Naive thymus-derived CD4-positive, alpha-beta T cell (primary cell): ENCODE results near the gene ACOX3. TPM values are rescaled to one million over a fixed set of nuclear protein-coding genes. Genes with fewer than 3 reads are reported as not detected.

Source experiments
- ATAC-seq: fragments of 150-1000 bp; cut with Tn5 transposase; 2 replicates; pipeline ENCODE4 v1.10.0; 2021; ENCODE audit warnings: mild to moderate bottlenecking, moderate library complexity
- CTCF ChIA-PET: fragments of 350-600 bp; sonication (Branson Sonifier 250); formaldehyde crosslinking; loops from one replicate; lab custom pipeline; 2021; ENCODE audit warnings: antibody characterized with exemption; lab: Charles Lee
- POLR2A ChIA-PET: fragments of 350-600 bp; sonication (Branson Sonifier 250); formaldehyde crosslinking; loops from one replicate; lab custom pipeline; 2021; ENCODE audit warnings: antibody characterized with exemption, inconsistent platforms; lab: Charles Lee
- DNase-seq, 9 donors: peaks; one replicate each; pipeline versions ENCODE4 v3.0.0 to v3.0.0-alpha.2; 2020 to 2022; ENCODE audit warnings: mixed read lengths in 1 of 9
- H3K27ac ChIP-seq: one replicate; pipeline ENCODE4 v1.7.0; 2013; ENCODE audit warnings: mild to moderate bottlenecking, low read depth, low read length, moderate library complexity
- H3K27me3 ChIP-seq, 2 donors: one replicate each; pipeline ENCODE4 v1.7.0; 2013; ENCODE audit warnings: low read length in 2 of 2, mild to moderate bottlenecking in 2 of 2, moderate library complexity in 2 of 2; ENCODE audit not compliant: control insufficient read depth in 2 of 2, insufficient read depth in 2 of 2
- H3K36me3 ChIP-seq, 3 experiments: 1 replicate in 2 of 3; 2 replicates in 1 of 3; pipeline ENCODE4 v1.7.0; 2013; ENCODE audit warnings: low read length in 3 of 3, mild to moderate bottlenecking in 3 of 3, moderate library complexity in 1 of 3; ENCODE audit not compliant: insufficient read depth in 3 of 3, control insufficient read depth in 2 of 3
- H3K4me1 ChIP-seq, 2 donors: one replicate each; pipeline ENCODE4 v1.7.0; 2013; ENCODE audit warnings: low read length in 2 of 2, mild to moderate bottlenecking in 2 of 2, moderate library complexity in 1 of 2; ENCODE audit not compliant: control insufficient read depth in 2 of 2, insufficient read depth in 2 of 2
- H3K4me3 ChIP-seq: 2 replicates; pipeline ENCODE4 v1.7.0; 2013; ENCODE audit warnings: mild to moderate bottlenecking, low read length
- H3K9me3 ChIP-seq, 3 experiments: 1 replicate in 2 of 3; 2 replicates in 1 of 3; pipeline ENCODE4 v1.7.0; 2013; ENCODE audit warnings: low read length in 3 of 3; ENCODE audit not compliant: control insufficient read depth in 2 of 3
- H3K27ac Mint-ChIP-seq, 9 donors: one replicate each; pipeline ENCODE4 v1.8.0; 2020 to 2022; ENCODE audit warnings: mixed read lengths in 9 of 9, mild to moderate bottlenecking in 8 of 9, moderate library complexity in 5 of 9, inconsistent platforms in 2 of 9
- H3K27me3 Mint-ChIP-seq, 5 donors: one replicate each; pipeline ENCODE4 v1.8.0; 2021 to 2022; ENCODE audit warnings: mixed read lengths in 5 of 5, mild to moderate bottlenecking in 1 of 5
- H3K36me3 Mint-ChIP-seq, 5 donors: one replicate each; pipeline ENCODE4 v1.8.0; 2020 to 2022; ENCODE audit warnings: mixed read lengths in 5 of 5, mild to moderate bottlenecking in 3 of 5, inconsistent platforms in 1 of 5
- H3K4me1 Mint-ChIP-seq, 7 donors: one replicate each; pipeline ENCODE4 v1.8.0; 2020 to 2022; ENCODE audit warnings: mixed read lengths in 7 of 7, mild to moderate bottlenecking in 3 of 7, inconsistent platforms in 1 of 7
- H3K4me3 Mint-ChIP-seq, 10 donors: one replicate each; pipeline ENCODE4 v1.8.0; 2020 to 2022; ENCODE audit warnings: mild to moderate bottlenecking in 10 of 10, mixed read lengths in 10 of 10, moderate library complexity in 6 of 10, inconsistent platforms in 2 of 10
- H3K9me3 Mint-ChIP-seq, 11 donors: one replicate each; pipeline ENCODE4 v1.8.0; 2020 to 2022; ENCODE audit warnings: mixed read lengths in 11 of 11, mild to moderate bottlenecking in 4 of 11, inconsistent platforms in 1 of 11, moderate library complexity in 1 of 11
- intact Hi-C, 2 donors: fragments of 100-400 bp; cut with micrococcal nuclease; formaldehyde crosslinking; loops; one replicate each; pipeline ENCODE4 v1.15.1; 2023
- polyA plus RNA-seq, 2 donors: library from polyadenylated mRNA; unstranded; fragments of 300-500 nt; fragmentation: Illumina TruSeq; gene quantifications; one replicate each; pipeline ENCODE4 v1.2.3, GENCODE V29; 2021
- total RNA-seq, 6 experiments: library from RNA in 5 of 6; stranded (reverse) in 5 of 6; gene quantifications; 1 replicate in 5 of 6; 2 replicates in 1 of 6; pipeline ENCODE4 v1.2.3 and lab custom pipeline; 2021 to 2026

ACOX3 gene
- total and polyA plus RNA-seq, 7 experiments from 2014 or later, result 10.9 to 20.5 (median 16.1) TPM

DNA sequence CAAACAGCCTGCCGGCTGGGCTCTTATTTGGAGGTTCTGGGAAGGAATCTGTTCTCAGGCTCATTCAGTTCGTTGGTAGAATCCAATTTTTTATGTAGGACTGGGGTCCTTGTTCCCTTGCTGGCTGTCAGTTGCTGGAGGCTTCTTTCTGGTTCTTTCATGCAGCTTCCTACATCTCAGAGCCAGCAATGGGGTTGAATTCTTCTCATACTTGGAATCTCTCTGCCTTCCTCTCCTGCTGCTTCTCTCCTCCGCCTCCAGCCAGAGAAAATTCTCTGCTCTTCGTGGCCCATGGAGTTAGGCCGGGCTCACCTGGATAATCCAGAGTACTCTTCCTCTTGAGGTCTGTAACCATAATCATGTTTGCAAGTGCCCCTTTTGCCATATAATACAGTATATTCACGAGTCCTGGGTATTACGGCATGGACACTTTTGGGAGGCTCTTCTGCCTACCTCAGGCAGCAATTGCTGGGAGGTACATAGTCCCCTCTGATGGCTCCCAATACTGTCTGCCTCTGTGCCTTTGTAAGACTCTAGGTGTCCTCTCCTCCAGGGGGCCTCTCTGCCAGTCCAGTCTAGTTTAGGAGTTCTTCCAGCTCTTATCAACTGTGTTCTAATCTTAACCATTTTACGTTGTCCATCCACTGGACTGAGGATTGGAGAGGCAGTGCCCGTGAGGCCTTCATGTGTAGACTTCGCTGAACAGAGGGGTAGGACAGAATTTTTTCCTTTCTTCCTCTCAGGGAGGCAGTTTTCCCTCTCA is 2.3 kb upstream of the ACOX3 start:
- Mint-ChIP-seq H3K9me3 (peaks cover 0 to 9% (median 0%) of the 10 kb centered on the region in 11 donors), H3K27ac (peak overlapping the region in 8 of 9 donors; percentile 5 to 79 (median 28)), H3K36me3 (peaks cover 0 to 10% (median 4%) of the 10 kb centered on the region in 5 donors), H3K4me1 (peaks cover 49 to 76% (median 64%) of the 10 kb centered on the region in 7 donors), H3K4me3 (peak overlapping the region; percentile 66 to 100 (median 92)), H3K27me3 (peaks cover 0 to 2% (median 0%) of the 10 kb centered on the region in 5 donors)
- DNase-seq, result no peak
- Histone ChIP-seq H3K36me3 (peaks cover 0 to 20% (median 3%) of the 10 kb centered on the region in 3 experiments), H3K9me3 (no peaks in the 10 kb centered on the region), H3K27ac (no peak overlapping the region), H3K27me3 (no peaks in the 10 kb centered on the region), H3K4me3 (no peak overlapping the region), H3K4me1 (peaks cover 24 to 29% of the 10 kb centered on the region in 2 donors)
- ATAC-seq, result no peak
- intact Hi-C loops, result loop anchor here in 1 of 2 donors (10.0 kb wide), 1 partner anchor 688 kb away; no protein-coding TSS in a partner anchor
- ChIA-PET CTCF (no interaction called here), POLR2A (no interaction called here)

DNA sequence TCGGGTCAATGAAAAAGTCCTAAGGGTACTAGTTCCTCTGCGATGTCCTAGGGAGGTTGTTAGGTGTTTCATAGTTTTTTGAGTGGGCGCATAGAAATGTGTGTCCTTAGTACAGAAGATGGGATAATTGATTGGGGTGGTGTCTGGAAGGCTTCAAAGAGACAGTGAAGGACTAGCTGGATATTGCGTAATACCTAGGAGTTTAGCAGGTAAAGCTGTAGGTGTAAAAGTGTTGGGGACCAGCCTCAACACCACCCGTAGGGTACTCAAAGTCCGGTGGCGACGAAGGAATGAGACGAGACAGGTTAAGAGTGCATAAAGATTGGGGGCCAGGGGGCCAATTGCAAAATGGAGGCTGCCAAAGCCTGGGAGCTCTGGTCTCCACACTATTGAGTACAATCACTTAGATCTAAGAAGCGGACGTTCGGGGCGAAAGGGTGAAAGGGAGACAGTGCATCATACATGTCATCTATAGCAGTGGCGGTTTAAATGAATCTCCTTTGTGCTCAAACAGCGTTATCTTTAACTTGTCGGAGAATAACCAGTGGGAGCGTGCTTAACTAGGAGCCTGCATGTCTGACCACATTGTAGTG is 1.1 kb upstream of the ACOX3 start:
- peaks cover 0 to 13% (median 3%) of the 10 kb centered on the region in 3 experiments for H3K36me3 ChIP-seq
- no peak for DNase-seq
- peaks cover 56 to 84% (median 74%) of the 10 kb centered on the region in 7 donors for H3K4me1 Mint-ChIP-seq
- ChIA-PET CTCF (no interaction called here), POLR2A (no interaction called here)
- intact Hi-C loops, result loop anchor here (2.0 to 10.0 kb wide), 4 partner anchors 687 to 1675 kb away; partner anchors contain the start of genes KIAA0232 (in 1 of the 2) and WDR1 (in 1 of the 2)
- peaks cover 24 to 29% of the 10 kb centered on the region in 2 donors for H3K4me1 ChIP-seq
- peak overlapping the region; percentile 89 for H3K27ac ChIP-seq
- H3K27me3 Mint-ChIP-seq, result peaks cover 0 to 2% (median 0%) of the 10 kb centered on the region in 5 donors
- peak overlapping the region; percentile 92 for H3K4me3 ChIP-seq
- H3K9me3 Mint-ChIP-seq, result peaks cover 0 to 9% (median 0%) of the 10 kb centered on the region in 11 donors
- ATAC-seq, result no peak
- H3K36me3 Mint-ChIP-seq, result peaks cover 0 to 10% (median 6%) of the 10 kb centered on the region in 5 donors
- H3K27ac Mint-ChIP-seq, result peak overlapping the region in 8 of 9 donors; percentile 29 to 88 (median 67)
- no peaks in the 10 kb centered on the region for H3K27me3 ChIP-seq
- H3K4me3 Mint-ChIP-seq, result peak overlapping the region; percentile 79 to 100 (median 94)
- H3K9me3 ChIP-seq, result no peaks in the 10 kb centered on the region

DNA sequence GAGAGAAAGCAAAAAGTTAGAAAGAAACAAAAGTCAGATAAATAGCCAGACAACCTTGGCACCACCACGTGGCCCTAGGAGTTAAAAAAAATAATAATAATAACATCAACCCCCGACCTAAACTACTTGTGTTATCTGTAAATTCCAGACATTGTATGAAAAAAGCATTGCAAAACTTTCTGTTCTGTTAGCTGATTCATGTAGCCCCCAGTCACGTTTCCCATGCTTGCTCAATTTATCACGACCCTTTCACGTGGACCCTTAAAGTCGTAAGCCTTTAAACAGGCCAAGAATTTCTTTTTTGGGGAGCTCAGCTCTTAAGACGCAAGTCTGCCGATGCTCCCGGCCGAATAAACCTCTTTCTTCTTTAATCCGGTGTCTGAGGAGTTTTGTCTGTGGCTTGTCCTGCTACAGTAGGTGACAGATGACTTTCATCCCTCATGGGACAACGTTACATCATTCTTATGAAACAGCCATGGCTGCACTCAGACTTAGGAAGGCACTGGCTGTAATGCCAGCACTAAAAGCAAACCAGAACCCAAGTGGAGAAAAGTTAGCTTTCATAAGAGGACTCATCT is 520 bp downstream of the ACOX3 start:
- Histone ChIP-seq H3K4me1 (peaks cover 31 to 39% of the 10 kb centered on the region in 2 donors), H3K9me3 (no peaks in the 10 kb centered on the region), H3K4me3 (peak overlapping the region; percentile 92), H3K36me3 (peaks cover 0 to 7% (median 0%) of the 10 kb centered on the region in 3 experiments), H3K27me3 (no peaks in the 10 kb centered on the region), H3K27ac (peak overlapping the region; percentile 89)
- Mint-ChIP-seq H3K4me1 (peaks cover 64 to 87% (median 79%) of the 10 kb centered on the region in 7 donors), H3K27me3 (peaks cover 0 to 2% (median 0%) of the 10 kb centered on the region in 5 donors), H3K9me3 (peaks cover 0 to 9% (median 0%) of the 10 kb centered on the region in 11 donors), H3K36me3 (peaks cover 0 to 10% (median 6%) of the 10 kb centered on the region in 5 donors), H3K4me3 (peak overlapping the region; percentile 93 to 100 (median 96)), H3K27ac (peak overlapping the region; percentile 98 to 100 (median 99))
- CTCF ChIA-PET, result interaction anchor here (0.6 kb wide), 1 partner anchor 678 kb away, joined by 3 read pairs; no protein-coding TSS in a partner anchor
- POLR2A ChIA-PET, result interaction anchor here (0.6 to 1.8 kb wide), 5 partner anchors 8 to 680 kb away, joined by 3 to 28 read pairs (median 3); partner anchors contain the start of gene ABLIM2
- DNase-seq, result peak in 1 of 9 donors; percentile 17
- peak; percentile 53 for ATAC-seq
- intact Hi-C loops, result loop anchor here (1.0 to 10.0 kb wide), 8 partner anchors 12 to 1677 kb away; partner anchors contain the start of genes ABLIM2 (in 2 of the 2), KIAA0232 (in 1 of the 2), SH3TC1 (in 1 of the 2) and WDR1 (in 1 of the 2)

DNA sequence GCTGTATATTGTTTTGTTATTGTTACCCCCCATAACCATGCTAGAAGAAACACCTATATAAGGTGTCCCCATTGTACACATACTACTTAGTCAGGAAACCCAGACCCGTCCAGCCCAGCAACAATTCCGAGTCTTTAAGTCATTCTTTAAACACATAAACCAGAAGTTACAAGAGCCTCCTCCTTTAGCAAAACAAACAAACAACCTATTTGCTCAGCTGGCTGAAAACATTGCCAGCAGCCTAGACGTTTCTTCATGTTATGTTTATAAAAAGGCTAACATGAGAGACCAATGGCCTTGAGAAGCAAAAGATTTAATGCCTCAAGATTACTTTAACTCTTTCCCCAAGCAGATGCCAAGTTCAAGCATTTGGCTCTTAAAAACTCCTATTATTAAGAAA is 1.4 kb downstream of the ACOX3 start:
- H3K9me3 ChIP-seq, result no peaks in the 10 kb centered on the region
- no peak overlapping the region for H3K27ac ChIP-seq
- peak overlapping the region in 9 of 10 donors; percentile 32 to 100 (median 66) for H3K4me3 Mint-ChIP-seq
- peaks cover 0 to 7% (median 0%) of the 10 kb centered on the region in 3 experiments for H3K36me3 ChIP-seq
- ATAC-seq (no peak), DNase-seq (no peak)
- ChIA-PET CTCF (no interaction called here), POLR2A (interaction anchor here (0.7 to 1.8 kb wide), 2 partner anchors 11 to 265 kb away, joined by 3 to 8 read pairs; no protein-coding TSS in a partner anchor)
- no peaks in the 10 kb centered on the region for H3K27me3 ChIP-seq
- H3K4me1 ChIP-seq, result peaks cover 31 to 39% of the 10 kb centered on the region in 2 donors
- H3K4me3 ChIP-seq, result peak overlapping the region; percentile 92
- H3K27ac Mint-ChIP-seq, result peak overlapping the region; percentile 7 to 100 (median 64)
- intact Hi-C loops, result no loop called here
- peaks cover 63 to 92% (median 87%) of the 10 kb centered on the region in 7 donors for H3K4me1 Mint-ChIP-seq
- H3K27me3 Mint-ChIP-seq, result peaks cover 0 to 2% (median 0%) of the 10 kb centered on the region in 5 donors
- peaks cover 0 to 10% (median 7%) of the 10 kb centered on the region in 5 donors for H3K36me3 Mint-ChIP-seq
- H3K9me3 Mint-ChIP-seq, result peaks cover 0 to 9% (median 0%) of the 10 kb centered on the region in 11 donors

DNA sequence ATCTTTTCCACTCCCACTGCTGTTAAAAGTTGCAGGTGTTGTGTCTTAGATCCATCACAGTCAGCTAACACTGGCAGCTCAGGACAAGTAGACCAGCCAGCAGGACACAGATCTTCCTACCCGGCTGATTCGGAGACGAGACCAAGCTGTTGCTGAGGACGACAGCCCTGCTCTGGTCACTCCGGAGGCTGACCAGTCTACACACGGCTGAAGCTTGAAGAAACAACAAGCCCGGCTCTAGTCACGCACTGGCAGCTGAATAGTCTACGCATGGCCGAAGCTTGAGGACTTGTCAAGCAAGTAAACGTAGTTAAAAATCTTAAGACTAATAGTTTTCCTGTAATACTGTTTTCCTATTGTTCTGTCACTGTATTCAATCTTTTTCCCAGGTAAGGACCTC is 1.8 kb downstream of the ACOX3 start:
- Mint-ChIP-seq H3K4me1 (peaks cover 60 to 89% (median 88%) of the 10 kb centered on the region in 7 donors), H3K36me3 (peaks cover 0 to 10% (median 6%) of the 10 kb centered on the region in 5 donors), H3K27me3 (peaks cover 0 to 2% (median 0%) of the 10 kb centered on the region in 5 donors), H3K4me3 (peak overlapping the region in 8 of 10 donors; percentile 39 to 100 (median 73)), H3K9me3 (peaks cover 0 to 9% (median 0%) of the 10 kb centered on the region in 11 donors), H3K27ac (peak overlapping the region in 8 of 9 donors; percentile 7 to 98 (median 55))
- ATAC-seq (no peak), DNase-seq (no peak)
- peaks cover 0 to 7% (median 0%) of the 10 kb centered on the region in 3 experiments for H3K36me3 ChIP-seq
- no peak overlapping the region for H3K27ac ChIP-seq
- no peaks in the 10 kb centered on the region for H3K27me3 ChIP-seq
- no peaks in the 10 kb centered on the region for H3K9me3 ChIP-seq
- H3K4me1 ChIP-seq, result peaks cover 31 to 39% of the 10 kb centered on the region in 2 donors
- CTCF ChIA-PET, result interaction anchor here (0.7 kb wide), 1 partner anchor 10 kb away, joined by 3 read pairs; no protein-coding TSS in a partner anchor
- POLR2A ChIA-PET, result interaction anchor here (0.7 to 1.8 kb wide), 2 partner anchors 10 to 264 kb away, joined by 3 to 8 read pairs; no protein-coding TSS in a partner anchor
- intact Hi-C loops, result no loop called here
- no peak overlapping the region for H3K4me3 ChIP-seq
